Breast epithelium (tissue), 4 donors: ENCODE results near the gene NAA80. TPM values are rescaled to one million over a fixed set of nuclear protein-coding genes. Genes with fewer than 3 reads are reported as not detected.
"Not testable (repeated sequence)": the region's sequence is repeated elsewhere in the genome, so short reads cannot be mapped to it uniquely, and the experiment has no call there.

Experiments
- DNase-seq, 2 donors: peaks; one replicate each; pipeline ENCODE4 v3.0.0-alpha.2; 2019; ENCODE audit warnings: low spot score in 2 of 2
- H3K27ac ChIP-seq, 2 donors: fragments of 200-600 bp; sonication (generic) in 1 of 2; one replicate each; pipeline ENCODE4 v1.5.1; 2016 to 2019; ENCODE audit warnings: mild to moderate bottlenecking in 1 of 2
- H3K27me3 ChIP-seq, 2 donors: fragments of 200-600 bp; sonication (generic) in 1 of 2; one replicate each; pipeline versions ENCODE4 v1.5.1 to v1.6.0; 2017 to 2019; ENCODE audit warnings: control low read depth in 1 of 2, mild to moderate bottlenecking in 1 of 2
- H3K36me3 ChIP-seq: fragments of 200-600 bp; one replicate; pipeline ENCODE4 v1.5.1; 2019
- H3K4me1 ChIP-seq, 2 donors: fragments of 200-600 bp; sonication (generic); one replicate each; pipeline ENCODE4 v1.5.1; 2016 to 2019; ENCODE audit warnings: control low read depth in 1 of 2
- H3K4me3 ChIP-seq, 3 donors: fragments of 200-600 bp; sonication (generic); 1 replicate in 2 of 3; 2 replicates in 1 of 3; pipeline ENCODE4 v1.5.1; 2016 to 2019; ENCODE audit warnings: mild to moderate bottlenecking in 3 of 3, moderate library complexity in 2 of 3
- H3K9me3 ChIP-seq, 2 donors: fragments of 200-600 bp; sonication (generic) in 1 of 2; one replicate each; pipeline ENCODE4 v1.5.1; 2016 to 2019; ENCODE audit warnings: control low read depth in 1 of 2
- POLR2A ChIP-seq: fragments of 450-650 bp; IDR thresholded peaks from one replicate; pipeline ENCODE4 v1.6.1; 2016; ENCODE audit warnings: antibody characterized with exemption, mild to moderate bottlenecking, moderate library complexity
- POLR2AphosphoS5 ChIP-seq, 3 donors: sonication (generic); formaldehyde crosslinking; IDR thresholded peaks; one replicate each; pipeline ENCODE4 v1.6.1; 2017; ENCODE audit warnings: antibody characterized with exemption in 3 of 3
- intact Hi-C: fragments of 100-400 bp; cut with DNase I; formaldehyde crosslinking; loops from one replicate; pipeline ENCODE4 v1.15.1; 2023; ENCODE audit warnings: low total_unique reads
- total RNA-seq, 3 donors: library from RNA; depleted of rRNA; stranded (reverse); fragments of >200 nt; gene quantifications; one replicate each; pipeline ENCODE4 v1.1.0, GENCODE V29; 2016
- TF ChIP-seq, protein P1 (sequence below), 3 donors: fragments of 450-650 bp; IDR thresholded peaks; one replicate each; pipeline ENCODE4 v1.5.1; 2016 to 2017; ENCODE audit warnings: antibody characterized with exemption in 3 of 3, mild to moderate bottlenecking in 3 of 3, moderate library complexity in 3 of 3

NAA80 gene
- total RNA-seq, 3 donors from 2014 or later: 6.0 to 8.8 (median 8.5) TPM

DNA sequence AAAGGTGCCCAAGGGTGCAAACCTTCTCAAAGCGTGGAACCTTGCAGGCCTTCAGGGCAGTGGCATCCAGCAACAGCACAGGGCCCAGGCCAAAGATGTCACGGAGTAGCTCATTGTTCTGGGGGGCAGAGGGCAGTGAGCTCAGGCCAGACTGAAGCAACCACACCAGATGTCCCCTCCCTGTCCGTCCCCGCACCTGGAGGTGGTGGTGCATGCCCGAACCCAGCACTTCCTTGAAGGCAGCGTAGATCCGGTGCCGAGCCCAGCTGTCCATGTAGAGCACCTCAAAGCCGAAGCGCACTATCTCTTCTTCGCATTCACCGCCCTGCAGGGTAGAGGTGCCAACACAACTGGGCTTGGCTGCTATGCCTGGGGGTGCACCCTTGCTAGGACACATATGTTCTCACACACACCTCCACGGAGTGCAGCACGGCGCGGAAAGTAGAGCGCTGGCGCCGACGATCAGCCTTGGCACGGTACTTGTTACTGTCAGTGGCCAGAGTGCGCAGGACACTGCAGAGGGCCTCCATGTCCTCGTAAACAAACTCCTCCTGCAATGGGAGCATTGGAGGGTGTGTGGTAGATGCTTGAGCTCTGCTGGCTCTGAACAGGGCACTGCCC, 10.7 kb downstream of the NAA80 start:
- Histone ChIP-seq H3K4me3 (no peak overlapping the region), H3K27me3 (no peaks in the 10 kb centered on the region), H3K4me1 (peaks cover 5% of the 10 kb centered on the region in 2 donors), H3K36me3 (no peaks in the 10 kb centered on the region), H3K27ac (no peak overlapping the region), H3K9me3 (no peaks in the 10 kb centered on the region)
- intact Hi-C loops: no loop called here
- DNase-seq: no peak
- no peak for TF ChIP-seq POLR2A
- TF ChIP-seq, protein P1, sequence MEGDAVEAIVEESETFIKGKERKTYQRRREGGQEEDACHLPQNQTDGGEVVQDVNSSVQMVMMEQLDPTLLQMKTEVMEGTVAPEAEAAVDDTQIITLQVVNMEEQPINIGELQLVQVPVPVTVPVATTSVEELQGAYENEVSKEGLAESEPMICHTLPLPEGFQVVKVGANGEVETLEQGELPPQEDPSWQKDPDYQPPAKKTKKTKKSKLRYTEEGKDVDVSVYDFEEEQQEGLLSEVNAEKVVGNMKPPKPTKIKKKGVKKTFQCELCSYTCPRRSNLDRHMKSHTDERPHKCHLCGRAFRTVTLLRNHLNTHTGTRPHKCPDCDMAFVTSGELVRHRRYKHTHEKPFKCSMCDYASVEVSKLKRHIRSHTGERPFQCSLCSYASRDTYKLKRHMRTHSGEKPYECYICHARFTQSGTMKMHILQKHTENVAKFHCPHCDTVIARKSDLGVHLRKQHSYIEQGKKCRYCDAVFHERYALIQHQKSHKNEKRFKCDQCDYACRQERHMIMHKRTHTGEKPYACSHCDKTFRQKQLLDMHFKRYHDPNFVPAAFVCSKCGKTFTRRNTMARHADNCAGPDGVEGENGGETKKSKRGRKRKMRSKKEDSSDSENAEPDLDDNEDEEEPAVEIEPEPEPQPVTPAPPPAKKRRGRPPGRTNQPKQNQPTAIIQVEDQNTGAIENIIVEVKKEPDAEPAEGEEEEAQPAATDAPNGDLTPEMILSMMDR (IDR thresholded peaks at IDR 0.05): no peak
- no peak for TF ChIP-seq POLR2AphosphoS5 (IDR thresholded peaks at IDR 0.05)

DNA sequence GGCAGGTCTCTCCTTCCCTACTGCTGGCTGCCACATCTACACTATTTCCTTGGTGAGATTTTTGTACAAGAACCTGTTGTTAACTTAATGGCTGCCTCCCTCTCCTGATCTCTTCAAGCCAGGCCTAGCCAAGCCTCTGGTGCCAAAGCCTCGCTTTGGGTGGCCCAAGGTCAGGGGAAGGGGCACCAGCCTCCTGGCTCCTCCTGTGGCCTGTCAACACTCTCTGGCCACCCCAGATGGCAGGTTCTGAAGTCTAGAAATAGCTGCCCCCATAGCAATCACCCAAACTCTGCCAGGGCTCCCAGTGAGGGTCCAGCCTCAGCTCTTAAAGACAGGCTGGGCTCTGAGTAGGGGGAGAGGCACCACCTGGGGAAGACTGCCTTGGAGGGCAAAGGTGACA, 11.9 kb downstream of the NAA80 start:
- Histone ChIP-seq H3K4me3 (no peak overlapping the region), H3K9me3 (no peaks in the 10 kb centered on the region), H3K36me3 (no peaks in the 10 kb centered on the region), H3K27ac (no peak overlapping the region), H3K27me3 (no peaks in the 10 kb centered on the region), H3K4me1 (peaks cover 0 to 5% of the 10 kb centered on the region in 2 donors)
- intact Hi-C loops: no loop called here
- no peak for DNase-seq
- TF ChIP-seq POLR2A (no peak), POLR2AphosphoS5 (IDR thresholded peaks at IDR 0.05) (no peak)
- TF ChIP-seq, protein P1 (IDR thresholded peaks at IDR 0.05): no peak

DNA sequence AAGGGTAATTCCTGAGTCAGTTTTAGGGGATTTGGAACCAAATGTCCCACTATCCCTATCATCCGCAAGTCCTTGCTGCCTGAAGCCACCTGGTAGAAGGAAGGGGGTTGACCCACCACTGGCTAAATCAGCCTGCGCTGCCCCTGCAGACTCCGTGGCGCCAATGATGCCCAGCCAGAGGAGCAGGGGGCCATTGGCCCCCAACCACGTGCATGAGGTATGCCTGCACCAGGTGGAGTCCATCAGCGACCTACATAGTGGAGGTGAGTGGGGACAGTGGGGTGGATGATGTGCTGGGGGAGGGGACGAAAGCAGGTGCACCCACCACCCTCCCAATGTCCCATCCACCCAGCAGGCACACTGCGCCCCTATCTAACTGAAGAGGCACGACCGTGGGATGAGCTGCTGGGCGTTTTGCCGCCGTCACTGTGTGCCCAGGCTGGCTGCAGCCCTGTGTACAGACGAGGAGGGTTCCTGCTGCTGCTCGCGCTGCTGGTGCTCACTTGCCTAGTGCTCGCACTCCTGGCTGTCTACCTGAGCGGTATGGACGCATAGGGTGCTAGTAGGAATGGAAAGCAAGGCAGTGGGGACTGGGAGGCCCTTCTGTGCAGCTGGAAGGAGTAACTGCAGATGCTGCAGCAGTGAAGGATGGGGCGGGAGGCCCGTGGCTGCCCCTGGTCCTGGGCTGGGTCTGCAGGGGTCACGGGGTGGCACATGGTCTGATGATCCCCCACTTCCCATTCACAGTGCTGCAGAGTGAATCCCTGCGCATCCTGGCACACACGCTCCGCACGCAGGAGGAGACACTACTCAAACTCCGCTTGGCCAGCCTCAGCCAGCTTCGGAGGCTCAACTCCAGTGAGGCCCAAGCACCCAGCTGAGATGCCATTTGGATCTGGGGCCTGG, 12.6 kb downstream of the NAA80 start:
- intact Hi-C loops: no loop called here
- H3K27me3 ChIP-seq: no peaks in the 10 kb centered on the region
- TF ChIP-seq POLR2AphosphoS5 (IDR thresholded peaks at IDR 0.05): no peak
- TF ChIP-seq, protein P1 (IDR thresholded peaks at IDR 0.05): no peak
- TF ChIP-seq POLR2A: no peak

DNA sequence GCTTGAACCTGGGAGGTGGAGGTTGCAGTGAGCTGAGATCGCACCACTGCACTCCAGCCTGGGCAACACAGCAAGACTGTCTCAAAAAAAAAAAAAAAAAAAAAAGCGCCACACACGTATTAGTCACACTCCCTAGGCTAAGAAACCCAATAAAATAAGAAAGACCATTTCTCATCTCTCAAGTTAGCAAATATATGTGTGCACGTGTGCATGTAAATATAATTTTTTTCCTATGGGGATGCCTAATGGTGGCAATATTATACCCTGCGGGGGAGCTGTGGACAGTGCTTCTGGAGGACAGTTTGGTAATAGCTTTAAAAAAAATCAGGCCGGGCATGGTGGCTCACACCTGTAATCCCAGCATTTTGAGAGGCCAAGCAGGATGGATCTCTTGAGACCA, 15.1 kb downstream of the NAA80 start:
- H3K27ac ChIP-seq, H3K9me3 ChIP-seq, H3K4me3 ChIP-seq, H3K27me3 ChIP-seq, H3K36me3 ChIP-seq, intact Hi-C loops, DNase-seq, H3K4me1 ChIP-seq: not testable (repeated sequence)

More for the DNA sequence above, 12.6 kb downstream of the NAA80 start:
- Histone ChIP-seq H3K4me3 (no peak overlapping the region), H3K27ac (no peak overlapping the region), H3K36me3 (no peaks in the 10 kb centered on the region), H3K4me1 (peaks cover 0 to 5% of the 10 kb centered on the region in 2 donors), H3K9me3 (no peaks in the 10 kb centered on the region)
- no peak for DNase-seq

DNA sequence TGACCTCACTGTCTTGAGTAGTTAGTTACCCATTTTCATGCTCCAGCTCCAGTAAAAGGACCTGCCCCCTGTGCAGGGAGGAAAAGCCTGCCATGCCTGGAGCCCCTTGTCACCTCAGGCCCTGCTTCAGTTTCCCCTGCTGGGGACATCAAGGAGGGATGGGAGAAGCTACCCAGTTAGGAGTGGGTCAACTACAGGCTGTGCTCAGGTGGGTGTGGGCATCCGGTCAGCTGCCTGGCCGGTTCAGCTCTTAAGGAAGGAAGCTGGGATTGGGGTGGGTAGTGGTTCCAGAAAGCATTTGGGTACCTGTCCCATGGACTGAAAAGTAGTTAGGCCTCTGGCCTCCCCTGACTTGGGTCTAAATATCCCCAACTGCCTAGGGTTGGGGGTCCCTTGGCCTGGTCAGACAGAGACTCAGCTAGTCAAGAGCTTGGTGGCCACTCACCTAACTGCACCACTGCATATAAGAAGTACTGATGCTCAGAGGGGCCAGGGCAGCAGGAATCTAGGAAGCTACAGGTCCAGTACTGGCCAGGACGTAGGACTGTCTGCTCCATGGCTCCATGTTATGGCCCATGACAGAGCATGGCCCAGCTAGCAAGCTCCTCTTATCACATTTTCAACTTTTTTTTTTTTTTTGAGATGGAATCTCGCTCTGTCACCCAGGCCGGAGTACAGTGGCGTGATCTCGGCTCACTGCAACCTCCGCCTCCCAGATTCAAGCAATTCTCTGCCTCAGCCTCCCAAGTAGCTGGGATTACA, 19.8 kb downstream of the NAA80 start:
- Histone ChIP-seq H3K9me3 (no peaks in the 10 kb centered on the region), H3K27ac (no peak overlapping the region), H3K27me3 (no peaks in the 10 kb centered on the region), H3K36me3 (no peaks in the 10 kb centered on the region), H3K4me1 (no peaks in the 10 kb centered on the region), H3K4me3 (no peak overlapping the region)
- intact Hi-C loops: no loop called here
- no peak for TF ChIP-seq POLR2A
- TF ChIP-seq POLR2AphosphoS5 (IDR thresholded peaks at IDR 0.05): no peak
- TF ChIP-seq, protein P1 (IDR thresholded peaks at IDR 0.05): no peak
- DNase-seq: no peak
